NCI-H69 (cell line): ENCODE data around the gene IVD.
A peak's percentile ranks its signal among the peaks of the same experiment; 100 is the strongest.

Experiments used
- DNase-seq: peaks from one replicate; lab custom pipeline; 2025; lab: John Stamatoyannopoulos, UW

The IVD gene

DNA sequence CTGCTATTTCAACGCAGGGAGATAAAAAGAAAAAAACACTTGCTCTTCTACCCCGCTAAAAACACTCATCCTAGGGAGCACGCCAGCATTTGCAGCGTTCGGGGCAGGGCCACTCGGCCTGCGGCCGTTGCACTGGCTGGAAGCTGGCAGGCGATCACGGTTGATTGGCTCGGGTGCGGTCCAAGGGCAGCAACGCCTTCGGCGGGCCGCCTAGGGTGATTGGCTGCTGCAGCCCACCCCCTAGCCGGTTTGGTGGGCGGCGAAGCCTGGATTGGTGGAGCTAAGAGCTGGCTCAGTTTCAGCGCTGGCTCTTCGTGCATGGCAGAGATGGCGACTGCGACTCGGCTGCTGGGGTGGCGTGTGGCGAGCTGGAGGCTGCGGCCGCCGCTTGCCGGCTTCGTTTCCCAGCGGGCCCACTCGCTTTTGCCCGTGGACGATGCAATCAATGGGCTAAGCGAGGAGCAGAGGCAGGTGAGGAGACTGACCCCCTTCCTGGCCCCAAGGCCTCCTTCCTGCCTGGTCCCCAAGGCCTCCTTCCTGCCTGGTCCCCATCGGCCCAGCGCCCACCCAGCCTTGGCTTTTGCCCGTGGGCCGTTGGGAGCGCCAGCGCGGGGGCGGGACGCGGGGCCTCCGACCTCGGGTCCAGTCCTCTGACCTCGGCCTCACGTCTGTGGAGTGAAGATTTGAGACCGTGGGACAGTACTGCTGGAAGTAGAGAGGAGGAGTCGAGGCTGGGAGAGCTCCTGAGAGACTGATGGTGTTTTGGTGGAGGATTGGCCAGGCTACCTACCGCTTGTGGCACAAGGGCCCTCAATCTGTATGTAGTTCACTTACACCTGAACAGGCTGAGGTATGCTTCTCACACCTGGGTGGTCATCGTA is at the start of gene IVD:
Gene IVD (plus strand): TSS at position 295 of the 881 bp plus-strand sequence. CDS start 33 bp downstream, at position 328.
- peak; percentile 98 for DNase-seq

DNA sequence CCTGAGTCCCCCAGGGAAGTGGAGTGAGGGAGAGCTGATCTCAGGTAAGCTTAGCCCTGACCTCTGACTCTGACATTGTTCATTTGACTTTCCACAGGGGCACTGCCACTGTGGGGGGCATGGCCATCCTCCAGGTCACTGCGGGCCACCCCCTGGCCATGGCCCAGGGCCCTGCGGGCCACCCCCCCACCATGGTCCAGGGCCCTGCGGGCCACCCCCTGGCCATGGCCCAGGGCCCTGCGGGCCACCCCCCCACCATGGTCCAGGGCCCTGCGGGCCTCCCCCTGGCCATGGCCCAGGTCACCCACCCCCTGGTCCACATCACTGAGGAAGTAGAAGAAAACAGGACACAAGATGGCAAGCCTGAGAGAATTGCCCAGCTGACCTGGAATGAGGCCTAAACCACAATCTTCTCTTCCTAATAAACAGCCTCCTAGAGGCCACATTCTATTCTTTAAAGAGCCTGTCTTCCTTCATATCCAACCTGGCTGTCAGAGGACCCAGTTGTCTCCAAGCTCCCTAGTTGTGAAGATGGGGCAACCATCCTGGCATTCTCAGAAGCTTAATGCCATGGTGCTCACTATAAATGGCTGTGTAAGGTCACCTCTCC is 49.5 kb upstream of the IVD start:
- DNase-seq, result no peak

- DNase-seq, result no peak
These were observed 48.3 kb upstream of the IVD start for GRCh38 chr15:40357246-40357645.

- peak; percentile 95 for DNase-seq
These were observed 47.7 kb upstream of the IVD start, which contains the start of gene DISP2 for GRCh38 chr15:40357723-40358470. Gene DISP2 (plus strand): TSS chr15:40358219. CDS start chr15:40358322, 103 bp downstream.

- peak; percentile 87 for DNase-seq
These were observed 46.9 kb upstream of the IVD start for GRCh38 chr15:40358471-40359353.

GRCh38 chr15:40360015-40360414 is 45.6 kb upstream of the IVD start:
- no peak for DNase-seq

- DNase-seq, result no peak
These were observed 44.0 kb upstream of the IVD start for GRCh38 chr15:40361640-40362039.

GRCh38 chr15:40363611-40364010 is 42.0 kb upstream of the IVD start:
- DNase-seq, result no peak

DNA sequence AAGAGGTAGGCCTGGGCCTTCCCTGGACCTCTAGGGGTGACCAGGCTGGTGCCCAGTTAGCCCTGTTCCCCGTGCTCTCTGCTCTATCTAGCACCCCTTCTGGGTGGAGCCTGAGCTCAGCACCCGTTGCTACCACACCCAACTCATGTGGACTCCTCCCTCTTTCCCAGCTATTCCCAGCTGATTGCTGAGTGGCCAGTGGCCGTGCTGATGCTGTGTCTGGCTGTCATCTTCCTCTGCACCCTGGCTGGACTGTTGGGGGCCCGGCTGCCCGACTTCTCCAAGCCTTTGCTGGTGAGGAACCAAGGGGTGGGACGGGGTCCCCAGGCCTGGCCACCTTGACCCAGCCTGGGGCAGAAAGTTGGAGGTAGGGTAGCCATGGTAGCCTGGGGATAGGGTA is 41.3 kb upstream of the IVD start:
- DNase-seq, result no peak

DNA sequence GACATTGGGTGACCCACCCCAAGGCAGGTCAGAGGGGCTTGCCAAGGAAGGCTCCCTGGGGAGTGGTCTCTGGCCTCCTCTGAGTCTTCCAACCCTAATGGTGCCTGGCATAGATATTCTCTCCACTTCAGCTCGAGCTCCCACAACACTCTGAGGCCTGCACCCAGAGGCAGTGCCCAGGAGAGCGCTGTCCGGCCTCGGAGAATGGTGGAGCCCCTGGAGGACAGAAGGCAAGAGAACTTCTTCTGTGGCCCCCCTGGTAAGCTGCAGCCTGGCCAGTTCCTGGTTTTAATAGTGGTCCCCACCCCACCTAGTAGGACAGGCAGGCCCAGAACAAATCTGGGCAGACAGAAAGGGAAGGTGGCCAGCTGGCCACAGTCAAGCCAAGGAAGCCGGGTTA is 40.6 kb upstream of the IVD start:
- DNase-seq, result no peak

DNA sequence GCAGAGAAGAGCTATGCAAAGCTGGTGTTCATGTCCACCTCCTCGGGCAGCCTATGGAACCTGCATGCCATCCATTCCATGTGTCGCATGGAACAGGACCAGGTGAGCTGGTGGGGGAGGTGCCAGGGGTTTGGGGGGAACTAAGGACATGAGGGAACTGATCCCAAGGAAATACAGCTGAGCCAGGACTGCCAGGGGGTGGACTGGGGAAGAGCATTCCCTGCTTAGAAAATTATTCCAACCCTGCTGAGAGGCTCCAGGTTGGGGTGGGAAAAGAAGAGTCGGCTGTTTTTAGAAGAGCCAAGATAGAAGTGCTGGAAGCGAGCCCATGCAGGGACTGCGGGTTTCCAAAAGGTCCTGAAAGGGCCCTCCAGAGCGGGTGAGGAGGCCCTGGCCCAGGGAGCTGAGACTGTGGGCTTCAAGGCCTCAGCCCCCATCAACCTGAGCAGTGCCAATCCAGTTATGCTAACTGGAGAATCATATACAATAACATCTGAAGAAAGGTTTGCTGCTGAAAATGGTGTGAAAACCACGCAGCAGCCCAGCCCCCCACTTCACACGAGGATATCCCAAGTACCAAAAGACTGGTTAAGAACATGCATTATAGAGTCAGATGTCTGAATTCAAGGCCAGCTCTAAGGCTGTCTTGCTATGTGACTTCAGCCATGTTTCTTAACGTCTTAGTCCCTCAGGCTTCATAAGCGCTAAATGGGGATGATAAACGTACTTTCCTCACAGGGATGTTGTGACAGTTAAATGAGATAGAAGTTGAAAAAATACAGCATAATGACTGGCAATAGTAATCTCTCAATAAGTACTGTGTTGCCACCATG is 39.8 kb upstream of the IVD start:
- DNase-seq, result no peak

- DNase-seq, result peak; percentile 41
These were observed 38.9 kb upstream of the IVD start for GRCh38 chr15:40366457-40367370.

DNA sequence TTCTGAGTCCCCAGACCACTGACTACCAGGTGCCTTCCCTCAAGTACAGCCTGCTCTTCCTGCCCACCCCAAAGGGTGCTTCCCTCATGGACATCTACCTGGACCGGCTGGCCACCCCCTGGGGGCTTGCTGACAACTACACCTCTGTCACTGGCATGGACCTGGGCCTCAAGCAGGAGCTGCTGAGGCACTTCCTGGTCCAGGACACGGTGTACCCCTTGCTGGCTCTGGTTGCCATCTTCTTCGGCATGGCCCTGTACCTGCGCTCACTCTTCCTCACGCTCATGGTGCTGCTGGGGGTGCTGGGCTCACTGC is 38.3 kb upstream of the IVD start:
- no peak for DNase-seq

DNA sequence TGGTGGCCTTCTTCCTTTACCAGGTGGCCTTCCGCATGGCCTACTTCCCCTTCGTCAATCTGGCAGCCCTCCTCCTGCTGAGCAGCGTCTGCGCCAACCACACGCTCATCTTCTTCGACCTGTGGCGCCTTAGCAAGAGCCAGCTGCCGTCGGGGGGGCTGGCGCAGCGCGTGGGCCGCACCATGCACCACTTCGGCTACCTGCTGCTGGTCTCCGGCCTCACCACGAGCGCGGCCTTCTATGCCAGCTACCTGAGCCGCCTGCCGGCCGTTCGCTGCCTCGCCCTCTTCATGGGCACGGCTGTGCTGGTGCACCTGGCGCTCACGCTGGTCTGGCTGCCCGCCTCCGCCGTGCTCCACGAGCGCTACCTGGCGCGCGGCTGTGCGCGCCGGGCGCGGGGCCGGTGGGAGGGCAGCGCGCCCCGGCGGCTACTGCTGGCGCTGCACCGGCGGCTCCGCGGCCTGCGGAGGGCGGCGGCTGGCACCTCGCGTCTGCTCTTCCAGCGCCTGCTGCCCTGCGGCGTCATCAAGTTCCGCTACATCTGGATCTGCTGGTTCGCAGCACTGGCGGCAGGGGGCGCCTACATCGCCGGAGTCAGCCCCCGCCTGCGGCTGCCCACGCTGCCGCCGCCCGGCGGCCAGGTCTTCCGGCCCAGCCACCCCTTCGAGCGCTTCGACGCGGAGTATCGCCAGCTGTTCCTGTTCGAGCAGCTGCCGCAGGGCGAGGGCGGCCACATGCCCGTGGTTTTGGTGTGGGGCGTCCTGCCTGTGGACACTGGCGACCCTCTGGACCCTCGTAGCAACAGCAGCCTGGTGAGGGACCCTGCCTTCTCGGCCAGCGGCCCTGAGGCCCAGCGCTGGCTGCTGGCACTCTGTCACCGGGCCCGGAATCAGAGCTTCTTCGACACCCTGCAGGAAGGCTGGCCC is 37.6 kb upstream of the IVD start:
- DNase-seq, result peak; percentile 98

GRCh38 chr15:40368719-40369473 is 36.7 kb upstream of the IVD start:
- no peak for DNase-seq

DNA sequence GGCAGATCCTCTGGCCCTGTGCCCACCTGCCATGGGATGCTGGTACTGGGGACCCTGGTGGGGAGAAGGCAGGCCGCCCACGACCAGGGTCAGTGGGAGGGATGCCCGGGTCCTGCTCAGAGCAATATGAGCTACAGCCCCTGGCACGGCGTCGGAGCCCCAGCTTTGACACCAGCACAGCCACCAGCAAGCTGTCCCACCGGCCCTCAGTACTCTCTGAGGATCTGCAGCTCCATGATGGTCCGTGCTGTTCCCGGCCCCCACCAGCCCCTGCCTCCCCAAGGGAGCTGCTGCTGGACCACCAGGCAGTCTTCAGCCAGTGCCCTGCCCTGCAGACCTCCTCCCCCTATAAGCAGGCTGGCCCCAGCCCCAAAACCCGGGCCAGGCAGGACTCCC is 36.1 kb upstream of the IVD start:
- no peak for DNase-seq

DNA sequence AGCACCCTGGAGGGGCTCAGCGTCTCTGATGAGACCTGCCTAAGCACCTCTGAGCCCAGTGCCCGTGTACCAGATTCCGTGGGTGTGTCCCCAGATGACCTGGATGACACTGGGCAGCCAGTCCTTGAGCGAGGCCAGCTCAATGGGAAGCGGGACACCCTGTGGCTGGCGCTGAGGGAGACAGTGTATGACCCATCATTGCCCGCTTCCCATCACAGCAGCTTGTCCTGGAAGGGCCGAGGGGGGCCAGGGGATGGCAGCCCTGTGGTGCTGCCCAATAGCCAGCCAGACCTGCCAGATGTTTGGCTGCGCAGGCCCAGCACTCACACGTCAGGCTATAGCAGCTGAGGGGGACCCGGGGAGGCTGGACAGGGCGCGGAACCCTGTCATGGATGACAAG is 35.6 kb upstream of the IVD start:
- DNase-seq, result no peak

GRCh38 chr15:40372981-40373380 is 32.6 kb upstream of the IVD start:
- no peak for DNase-seq
